ENCODE results near the gene CSNK1A1.
"Not testable (repeated sequence)": the region's sequence is repeated elsewhere in the genome, so short reads cannot be mapped to it uniquely, and the experiment has no call there.

Gene CSNK1A1

GRCh38 chr5:149535787-149536186 is 15.5 kb downstream of the CSNK1A1 start:
- H3K27me3 ChIP-seq (ENCODE audit: low read depth); H3K9me3 ChIP-seq; H3K4me3 ChIP-seq; in situ Hi-C loops (cut with MboI; ENCODE audit: low sequenced_read_pairs); DNase-seq (ENCODE audit: low spot score in 2 of 2): not testable (repeated sequence)
- Histone ChIP-seq H3K4me1 (peaks cover 20% of the 10 kb centered on the region), H3K36me3 (replicated peaks) (peaks cover 30% of the 10 kb centered on the region)

- in situ Hi-C loops (cut with MboI; ENCODE audit: low sequenced_read_pairs): no loop called here
- Histone ChIP-seq H3K4me3 (no peak overlapping the region), H3K27me3 (ENCODE audit: low read depth) (no peaks in the 10 kb centered on the region), H3K4me1 (peaks cover 28% of the 10 kb centered on the region), H3K36me3 (replicated peaks) (peaks cover 22% of the 10 kb centered on the region), H3K9me3 (no peaks in the 10 kb centered on the region)
- no peak for DNase-seq (ENCODE audit: low spot score in 2 of 2)
Measured at GRCh38 chr5:149532413-149532812, 18.8 kb downstream of the CSNK1A1 start.

GRCh38 chr5:149529463-149529862 is 21.8 kb downstream of the CSNK1A1 start:
- no peak for DNase-seq (ENCODE audit: low spot score in 2 of 2)
- peaks cover 22% of the 10 kb centered on the region for H3K4me1 ChIP-seq
- H3K4me3 ChIP-seq: no peak overlapping the region
- in situ Hi-C loops (cut with MboI; ENCODE audit: low sequenced_read_pairs): no loop called here
- H3K36me3 ChIP-seq (replicated peaks): peaks cover 25% of the 10 kb centered on the region
- H3K27me3 ChIP-seq (ENCODE audit: low read depth): no peaks in the 10 kb centered on the region
- H3K9me3 ChIP-seq: no peaks in the 10 kb centered on the region

GRCh38 chr5:149528281-149529060 is 22.8 kb downstream of the CSNK1A1 start:
- no peak for DNase-seq (ENCODE audit: low spot score in 2 of 2)
- Histone ChIP-seq H3K4me3 (no peak overlapping the region), H3K9me3 (no peaks in the 10 kb centered on the region), H3K27me3 (ENCODE audit: low read depth) (no peaks in the 10 kb centered on the region), H3K4me1 (peaks cover 22% of the 10 kb centered on the region), H3K36me3 (replicated peaks) (peaks cover 30% of the 10 kb centered on the region)
- in situ Hi-C loops (cut with MboI; ENCODE audit: low sequenced_read_pairs): no loop called here

- no peak overlapping the region for H3K4me3 ChIP-seq
- peaks cover 42% of the 10 kb centered on the region for H3K36me3 ChIP-seq (replicated peaks)
- H3K9me3 ChIP-seq: no peaks in the 10 kb centered on the region
- in situ Hi-C loops (cut with MboI; ENCODE audit: low sequenced_read_pairs): no loop called here
- DNase-seq (ENCODE audit: low spot score in 2 of 2): no peak
- H3K4me1 ChIP-seq: peaks cover 15% of the 10 kb centered on the region
- no peaks in the 10 kb centered on the region for H3K27me3 ChIP-seq (ENCODE audit: low read depth)
Measured at GRCh38 chr5:149526845-149527590, 24.2 kb downstream of the CSNK1A1 start.

GRCh38 chr5:149521739-149522685 is 29.2 kb downstream of the CSNK1A1 start:
- Histone ChIP-seq H3K27me3 (ENCODE audit: low read depth) (no peaks in the 10 kb centered on the region), H3K4me3 (no peak overlapping the region), H3K9me3 (no peaks in the 10 kb centered on the region), H3K4me1 (peaks cover 4% of the 10 kb centered on the region), H3K36me3 (replicated peaks) (peaks cover 52% of the 10 kb centered on the region)
- no peak for DNase-seq (ENCODE audit: low spot score in 2 of 2)
- in situ Hi-C loops (cut with MboI; ENCODE audit: low sequenced_read_pairs): no loop called here

GRCh38 chr5:149519601-149520000 is 31.6 kb downstream of the CSNK1A1 start:
- no peak for DNase-seq (ENCODE audit: low spot score in 2 of 2)
- Histone ChIP-seq H3K4me3 (no peak overlapping the region), H3K27me3 (ENCODE audit: low read depth) (no peaks in the 10 kb centered on the region), H3K9me3 (no peaks in the 10 kb centered on the region), H3K4me1 (peaks cover 23% of the 10 kb centered on the region), H3K36me3 (replicated peaks) (peaks cover 42% of the 10 kb centered on the region)
- in situ Hi-C loops (cut with MboI; ENCODE audit: low sequenced_read_pairs): no loop called here

- H3K9me3 ChIP-seq: no peaks in the 10 kb centered on the region
- peaks cover 35% of the 10 kb centered on the region for H3K36me3 ChIP-seq (replicated peaks)
- H3K4me1 ChIP-seq: peaks cover 24% of the 10 kb centered on the region
- no peaks in the 10 kb centered on the region for H3K27me3 ChIP-seq (ENCODE audit: low read depth)
- in situ Hi-C loops (cut with MboI; ENCODE audit: low sequenced_read_pairs): no loop called here
- H3K4me3 ChIP-seq: no peak overlapping the region
- DNase-seq (ENCODE audit: low spot score in 2 of 2): no peak
Measured at GRCh38 chr5:149518620-149519019, 32.6 kb downstream of the CSNK1A1 start.

GRCh38 chr5:149517461-149518122 is 33.6 kb downstream of the CSNK1A1 start:
- Histone ChIP-seq H3K36me3 (replicated peaks) (peaks cover 34% of the 10 kb centered on the region), H3K4me3 (no peak overlapping the region)

GRCh38 chr5:149514512-149514911 is 36.7 kb downstream of the CSNK1A1 start:
- H3K27me3 ChIP-seq (ENCODE audit: low read depth): no peaks in the 10 kb centered on the region
- no peak overlapping the region for H3K4me3 ChIP-seq
- no peak for DNase-seq (ENCODE audit: low spot score in 2 of 2)
- H3K9me3 ChIP-seq: no peaks in the 10 kb centered on the region
- in situ Hi-C loops (cut with MboI; ENCODE audit: low sequenced_read_pairs): no loop called here
- peaks cover 43% of the 10 kb centered on the region for H3K36me3 ChIP-seq (replicated peaks)
- H3K4me1 ChIP-seq: peaks cover 20% of the 10 kb centered on the region

More at GRCh38 chr5:149517461-149518122, 33.6 kb downstream of the CSNK1A1 start:
- peaks cover 24% of the 10 kb centered on the region for H3K4me1 ChIP-seq
- DNase-seq (ENCODE audit: low spot score in 2 of 2): no peak
- in situ Hi-C loops (cut with MboI; ENCODE audit: low sequenced_read_pairs): no loop called here
- H3K27me3 ChIP-seq (ENCODE audit: low read depth): no peaks in the 10 kb centered on the region
- H3K9me3 ChIP-seq: no peaks in the 10 kb centered on the region

- H3K36me3 ChIP-seq (replicated peaks): peaks cover 49% of the 10 kb centered on the region
- in situ Hi-C loops (cut with MboI; ENCODE audit: low sequenced_read_pairs); H3K9me3 ChIP-seq; DNase-seq (ENCODE audit: low spot score in 2 of 2); H3K4me3 ChIP-seq; H3K27me3 ChIP-seq (ENCODE audit: low read depth): not testable (repeated sequence)
- H3K4me1 ChIP-seq: peaks cover 20% of the 10 kb centered on the region
Measured at GRCh38 chr5:149513372-149513947, 37.8 kb downstream of the CSNK1A1 start.

- Histone ChIP-seq H3K36me3 (replicated peaks) (peaks cover 79% of the 10 kb centered on the region), H3K4me1 (peaks cover 7% of the 10 kb centered on the region), H3K27me3 (ENCODE audit: low read depth) (no peaks in the 10 kb centered on the region), H3K9me3 (no peaks in the 10 kb centered on the region), H3K4me3 (no peak overlapping the region)
- in situ Hi-C loops (cut with MboI; ENCODE audit: low sequenced_read_pairs): no loop called here
- no peak for DNase-seq (ENCODE audit: low spot score in 2 of 2)
Measured at GRCh38 chr5:149510136-149510535, 41.1 kb downstream of the CSNK1A1 start.

- Histone ChIP-seq H3K4me1 (no peaks in the 10 kb centered on the region), H3K9me3 (no peaks in the 10 kb centered on the region), H3K4me3 (no peak overlapping the region), H3K36me3 (replicated peaks) (peaks cover 85% of the 10 kb centered on the region), H3K27me3 (ENCODE audit: low read depth) (no peaks in the 10 kb centered on the region)
- in situ Hi-C loops (cut with MboI; ENCODE audit: low sequenced_read_pairs): no loop called here
- no peak for DNase-seq (ENCODE audit: low spot score in 2 of 2)
Measured at GRCh38 chr5:149504677-149505076, 46.6 kb downstream of the CSNK1A1 start.
